Measurements from ENCODE around the gene MITF. TPM values are rescaled to one million over a fixed set of nuclear protein-coding genes. Genes with fewer than 3 reads are reported as not detected.

The MITF gene
- total and polyA plus RNA-seq, 2 of the 4 experiments (the other 2 are of a cell fraction) = 6.5 to 16.7 TPM

GRCh38 chr3:69847303-69847702 lies 108.0 kb downstream of the MITF start:
- WGBS, 2 experiments (ENCODE audit: extremely low coverage in 2 of 2, insufficient read length in 1 of 2) = no CpG with 5 or more reads among the region's 3 CpGs
- Histone ChIP-seq H4K5ac (ENCODE audit: low read depth, low read length) (no peak overlapping the region), H2BK120ac (ENCODE audit: low read depth, low read length) (no peak overlapping the region), H2BK15ac (ENCODE audit: low read depth, low read length) (no peak overlapping the region), H3K79me1 (ENCODE audit: low read depth in 1 of 2, low read length in 2 of 2) (peaks cover 12 to 26% of the 10 kb centered on the region in 2 experiments; a peak in 3 of 4 replicates), H3K14ac (replicated peaks; ENCODE audit: low read depth, low read length) (no peak overlapping the region), H3K4me2 (ENCODE audit: low read depth, low read length) (no peak overlapping the region), H3K23ac (ENCODE audit: low read depth, low read length) (no peak overlapping the region), H3K9me1 (ENCODE audit: insufficient read depth, low read length) (no peaks in the 10 kb centered on the region), H3K9ac (ENCODE audit: low read depth, low read length) (no peak overlapping the region), H2BK5ac (ENCODE audit: low read depth, low read length, poor library complexity, severe bottlenecking) (no peak overlapping the region), H3K18ac (ENCODE audit: low read depth, low read length) (no peak overlapping the region), H3K4me1 (ENCODE audit: control insufficient read depth, insufficient read depth, low read length) (no peaks in the 10 kb centered on the region; the same call in 1 of the 2 replicates), H2AFZ (replicated peaks; ENCODE audit: low read length, poor library complexity) (no peak overlapping the region), H2AK5ac (ENCODE audit: low read depth, low read length) (no peak overlapping the region), H3K9me3 (ENCODE audit: control insufficient read depth, insufficient read depth, low read length) (no peaks in the 10 kb centered on the region), H2AK9ac (replicated peaks; ENCODE audit: low read depth, low read length, poor library complexity) (no peak overlapping the region), H3K4ac (ENCODE audit: low read depth, low read length) (no peak overlapping the region), H3K36me3 (ENCODE audit: control insufficient read depth, insufficient read depth, low read length) (no peaks in the 10 kb centered on the region), H4K91ac (ENCODE audit: insufficient read depth, low read depth, low read length) (no peak overlapping the region), H3K27ac (ENCODE audit: insufficient read depth, low read length) (no peak overlapping the region), H3K27me3 (ENCODE audit: control insufficient read depth, insufficient read depth, low read length) (no peaks in the 10 kb centered on the region), H4K8ac (ENCODE audit: low read depth in 2 of 2, low read length in 2 of 2) (no peak overlapping the region), H3K4me3 (ENCODE audit: insufficient read depth, low read depth, low read length) (no peak overlapping the region), H2BK20ac (ENCODE audit: low read depth, low read length) (no peak overlapping the region), H4K20me1 (ENCODE audit: insufficient read depth, low read length) (no peaks in the 10 kb centered on the region), H3K56ac (ENCODE audit: extremely low read depth, insufficient read depth, low read length) (no peak overlapping the region)
- POLR2A ChIA-PET (ENCODE audit: unreplicated experiment) = interaction anchor here (0.6 kb wide), 1 partner anchor 67 kb away, joined by 5 read pairs; no protein-coding TSS in a partner anchor
- intact Hi-C loops (cut with micrococcal nuclease) (no loop called here), dilution Hi-C loops (cut with HindIII; ENCODE audit: low sequenced_read_pairs, unreplicated experiment) (no loop called here), in situ Hi-C loops (cut with MboI; ENCODE audit: low sequenced_read_pairs) (no loop called here)
- DNase-seq = no peak
- TF ChIP-seq RFX5 (IDR thresholded peaks at IDR 0.05; ENCODE audit: low read depth, low read length) (no peak), USF2 (IDR thresholded peaks at IDR 0.05; ENCODE audit: low read depth, low read length) (no peak), MAFK (IDR thresholded peaks at IDR 0.05; ENCODE audit: low read depth, low read length) (no peak), NFE2L2 (IDR thresholded peaks at IDR 0.05; ENCODE audit: low read depth, low read length) (no peak), CEBPB (IDR thresholded peaks at IDR 0.05; ENCODE audit: low read depth, low read length) (no peak), SMC3 (IDR thresholded peaks at IDR 0.05; ENCODE audit: low read depth, low read length) (no peak), CHD1 (IDR thresholded peaks at IDR 0.05; ENCODE audit: low read depth, low read length) (no peak), POLR2A (IDR thresholded peaks at IDR 0.05; ENCODE audit: low read depth, low read length) (no peak), BHLHE40 (IDR thresholded peaks at IDR 0.05; ENCODE audit: low read depth, low read length) (no peak), MAZ (IDR thresholded peaks at IDR 0.05; ENCODE audit: borderline replicate concordance, low read depth, low read length) (no peak), MXI1 (IDR thresholded peaks at IDR 0.05; ENCODE audit: borderline replicate concordance, low read depth, low read length) (no peak), RCOR1 (IDR thresholded peaks at IDR 0.05; ENCODE audit: insufficient replicate concordance, low read length) (no peak)
- BruUV-seq (replicated peaks) = no TSS peak
- CTCF ChIA-PET = interaction anchor here (1.4 kb wide), 1 partner anchor 8 kb away, joined by 3 read pairs; no protein-coding TSS in a partner anchor
- ATAC-seq (ENCODE audit: low read depth) = no peak

Measured in IMR-90 (cell line).